KOPT-K1 (cell line): Measurements from ENCODE around the gene CADM3.

Experiments used
- H3K27ac ChIP-seq: fragments of 200-600 bp; sonication (generic); 2 replicates; pipeline ENCODE4 v1.5.1; 2016; ENCODE audit warnings: antibody characterized with exemption, mild to moderate bottlenecking, low read depth, low read length; ENCODE audit not compliant: poor library complexity, severe bottlenecking
- H3K36me3 ChIP-seq: fragments of 200-600 bp; sonication (generic); 2 replicates; pipeline ENCODE4 v1.5.1; 2017; ENCODE audit warnings: antibody characterized with exemption, mild to moderate bottlenecking, low read length, moderate library complexity; ENCODE audit not compliant: insufficient read depth
- H3K9me3 ChIP-seq: fragments of 200-600 bp; sonication (generic); 2 replicates; pipeline ENCODE4 v1.5.1; 2017; ENCODE audit warnings: antibody characterized with exemption, low read length, mild to moderate bottlenecking; ENCODE audit not compliant: insufficient read depth, poor library complexity, severe bottlenecking

Gene CADM3

GRCh38 chr1:159171254-159171687, at the start of gene CADM3:
TSS of gene CADM3 (plus strand) at chr1:159171615. CDS start at chr1:159171766, 151 bp downstream.
- Histone ChIP-seq H3K9me3 (no peaks in the 10 kb centered on the region), H3K36me3 (no peaks in the 10 kb centered on the region), H3K27ac (no peak within 1 kb of the TSS)

- H3K27ac ChIP-seq = no peak overlapping the region
Measured at GRCh38 chr1:159122005-159122621, 49.3 kb upstream of the CADM3 start.

GRCh38 chr1:159123587-159123986, 47.8 kb upstream of the CADM3 start:
- H3K27ac ChIP-seq = no peak overlapping the region
- no peaks in the 10 kb centered on the region for H3K36me3 ChIP-seq
- no peaks in the 10 kb centered on the region for H3K9me3 ChIP-seq

More at GRCh38 chr1:159122005-159122621, 49.3 kb upstream of the CADM3 start:
- no peaks in the 10 kb centered on the region for H3K9me3 ChIP-seq
- no peaks in the 10 kb centered on the region for H3K36me3 ChIP-seq

GRCh38 chr1:159132271-159132881, 39.0 kb upstream of the CADM3 start:
- no peak overlapping the region for H3K27ac ChIP-seq
- no peaks in the 10 kb centered on the region for H3K36me3 ChIP-seq
- H3K9me3 ChIP-seq = no peaks in the 10 kb centered on the region

- H3K27ac ChIP-seq = no peak overlapping the region
- no peaks in the 10 kb centered on the region for H3K36me3 ChIP-seq
- H3K9me3 ChIP-seq = no peaks in the 10 kb centered on the region
Measured at GRCh38 chr1:159140474-159140873, 30.9 kb upstream of the CADM3 start.

- Histone ChIP-seq H3K9me3 (no peaks in the 10 kb centered on the region), H3K36me3 (no peaks in the 10 kb centered on the region), H3K27ac (no peak overlapping the region)
Measured at GRCh38 chr1:159141584-159142390, 29.6 kb upstream of the CADM3 start.

GRCh38 chr1:159142391-159142663, 29.1 kb upstream of the CADM3 start:
- Histone ChIP-seq H3K9me3 (no peaks in the 10 kb centered on the region), H3K27ac (no peak overlapping the region), H3K36me3 (no peaks in the 10 kb centered on the region)

- Histone ChIP-seq H3K9me3 (no peaks in the 10 kb centered on the region), H3K36me3 (no peaks in the 10 kb centered on the region), H3K27ac (no peak overlapping the region)
Measured at GRCh38 chr1:159142726-159143510, 28.5 kb upstream of the CADM3 start.

GRCh38 chr1:159144571-159144970, 26.8 kb upstream of the CADM3 start:
- H3K9me3 ChIP-seq = no peaks in the 10 kb centered on the region
- no peaks in the 10 kb centered on the region for H3K36me3 ChIP-seq
- no peak overlapping the region for H3K27ac ChIP-seq

- no peaks in the 10 kb centered on the region for H3K9me3 ChIP-seq
- no peaks in the 10 kb centered on the region for H3K36me3 ChIP-seq
- no peak overlapping the region for H3K27ac ChIP-seq
Measured at GRCh38 chr1:159146980-159147379, 24.4 kb upstream of the CADM3 start.

GRCh38 chr1:159152031-159152430, 19.4 kb upstream of the CADM3 start:
- Histone ChIP-seq H3K27ac (no peak overlapping the region), H3K9me3 (no peaks in the 10 kb centered on the region), H3K36me3 (no peaks in the 10 kb centered on the region)

- Histone ChIP-seq H3K27ac (no peak overlapping the region), H3K9me3 (no peaks in the 10 kb centered on the region), H3K36me3 (no peaks in the 10 kb centered on the region)
Measured at GRCh38 chr1:159161001-159161718, 10.3 kb upstream of the CADM3 start.

GRCh38 chr1:159161719-159162026, 9.7 kb upstream of the CADM3 start:
- no peak overlapping the region for H3K27ac ChIP-seq
- no peaks in the 10 kb centered on the region for H3K9me3 ChIP-seq
- H3K36me3 ChIP-seq = no peaks in the 10 kb centered on the region

- H3K27ac ChIP-seq = no peak overlapping the region
- H3K36me3 ChIP-seq = no peaks in the 10 kb centered on the region
- H3K9me3 ChIP-seq = no peaks in the 10 kb centered on the region
Measured at GRCh38 chr1:159162516-159163265, 8.7 kb upstream of the CADM3 start.
